CD4-positive, alpha-beta T cell treated with Interferon gamma for 1 hour (primary cell): Measurements from ENCODE around the gene MYO7A.

Experiments used
- DNase-seq: peaks from one replicate; pipeline ENCODE4 v3.0.0-alpha.2; 2020

MYO7A gene

DNA sequence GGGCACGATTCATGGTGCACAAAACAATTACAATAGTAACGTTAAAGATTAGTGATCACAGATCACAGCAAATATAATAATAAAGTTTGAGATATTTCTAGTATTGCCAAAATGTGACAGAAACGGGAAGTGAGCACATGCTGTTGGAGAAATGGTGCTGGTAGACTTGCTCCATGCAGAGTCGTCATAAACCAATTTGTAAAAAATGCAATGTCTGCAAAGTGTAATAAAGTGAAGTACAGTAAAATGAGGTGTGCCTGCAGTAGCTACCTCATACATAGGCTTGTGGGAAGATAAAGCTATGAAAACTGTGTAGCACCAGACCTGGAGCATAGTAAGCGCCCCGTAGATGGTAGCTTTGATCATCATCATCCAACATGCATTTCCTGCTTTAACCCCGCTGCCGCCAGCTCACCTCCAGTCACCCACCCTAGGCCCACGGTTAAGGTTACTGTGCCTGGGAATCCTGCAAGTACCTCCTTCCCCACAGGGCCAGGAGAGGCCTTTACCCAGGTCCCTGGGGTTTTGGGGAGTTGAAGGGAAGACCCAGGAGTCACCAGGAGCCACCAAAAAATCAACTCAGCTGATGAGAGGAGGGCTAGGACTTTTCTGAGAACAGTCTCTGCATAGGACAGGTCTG, 59.2 kb downstream of the MYO7A start:
- no peak for DNase-seq

DNA sequence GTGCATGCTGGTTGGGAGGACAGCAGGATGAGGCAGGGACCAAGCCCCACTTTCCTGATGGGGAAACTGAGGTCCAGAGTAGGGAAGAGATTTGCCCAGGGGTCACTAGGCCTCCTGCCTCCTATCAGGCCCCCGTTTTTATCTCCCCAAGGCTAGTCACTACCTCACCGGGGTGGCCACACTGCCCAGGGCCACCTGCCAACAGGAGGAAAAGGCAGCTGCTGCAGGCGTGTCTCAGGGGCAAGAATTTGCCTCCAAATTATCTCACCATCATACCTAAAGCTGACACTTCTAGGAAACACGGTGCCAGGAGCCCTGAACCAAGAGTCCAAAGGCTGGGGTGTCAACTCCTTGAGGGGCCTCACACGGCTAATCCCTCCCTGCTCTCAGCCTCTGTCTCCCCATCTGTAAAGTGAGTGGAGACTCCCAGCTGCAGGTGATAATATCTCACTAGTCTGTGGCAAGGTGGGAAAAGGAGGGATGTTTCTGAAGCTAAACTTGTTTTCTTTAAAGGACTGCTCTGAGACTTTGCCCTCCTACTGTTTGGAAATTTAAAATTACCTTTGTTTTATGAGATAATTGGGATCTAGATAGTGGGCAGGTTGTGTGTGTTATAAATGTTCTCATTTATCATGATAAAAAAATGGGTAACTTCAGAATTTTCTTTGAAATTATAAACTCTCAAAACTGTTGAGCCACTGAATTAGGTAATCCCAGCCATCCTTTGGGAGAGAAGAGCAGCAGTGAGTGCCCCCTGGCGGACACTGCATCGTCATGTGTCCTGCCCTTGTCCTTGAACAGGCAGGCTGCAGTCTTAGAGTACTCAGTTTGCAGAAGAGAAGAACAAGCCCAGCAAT, 60.0 kb downstream of the MYO7A start:
- peak; percentile 56 for DNase-seq

GRCh38 chr11:77188633-77189491, 60.8 kb downstream of the MYO7A start:
- no peak for DNase-seq

GRCh38 chr11:77189588-77190210, 61.7 kb downstream of the MYO7A start:
- no peak for DNase-seq

- DNase-seq = no peak
Measured at GRCh38 chr11:77190331-77191075, 62.5 kb downstream of the MYO7A start.

DNA sequence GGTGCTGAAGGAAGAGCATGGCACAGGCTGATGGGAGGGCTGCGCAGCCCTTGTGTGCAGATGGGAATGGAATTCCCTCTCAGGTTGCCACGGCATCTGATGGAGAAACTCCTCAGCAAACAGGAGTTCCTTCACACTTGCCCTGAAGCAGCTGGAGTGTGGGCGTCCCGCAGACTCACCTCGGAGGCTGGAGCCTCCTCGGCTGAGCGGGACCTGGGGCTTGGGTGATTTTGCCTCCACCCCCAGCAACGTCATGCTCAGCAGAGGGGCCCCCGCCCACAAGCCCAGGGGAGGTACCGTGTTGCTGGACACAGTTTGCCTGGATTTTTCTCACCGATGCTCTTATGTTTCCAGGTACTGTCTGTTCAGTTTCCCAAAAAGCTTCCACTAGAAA, 63.4 kb downstream of the MYO7A start:
- no peak for DNase-seq

- peak; percentile 14 for DNase-seq
Measured at GRCh38 chr11:77191823-77192495, 63.9 kb downstream of the MYO7A start.

GRCh38 chr11:77193167-77193566, 65.1 kb downstream of the MYO7A start:
- no peak for DNase-seq

- no peak for DNase-seq
Measured at GRCh38 chr11:77193911-77194830, 66.1 kb downstream of the MYO7A start.

DNA sequence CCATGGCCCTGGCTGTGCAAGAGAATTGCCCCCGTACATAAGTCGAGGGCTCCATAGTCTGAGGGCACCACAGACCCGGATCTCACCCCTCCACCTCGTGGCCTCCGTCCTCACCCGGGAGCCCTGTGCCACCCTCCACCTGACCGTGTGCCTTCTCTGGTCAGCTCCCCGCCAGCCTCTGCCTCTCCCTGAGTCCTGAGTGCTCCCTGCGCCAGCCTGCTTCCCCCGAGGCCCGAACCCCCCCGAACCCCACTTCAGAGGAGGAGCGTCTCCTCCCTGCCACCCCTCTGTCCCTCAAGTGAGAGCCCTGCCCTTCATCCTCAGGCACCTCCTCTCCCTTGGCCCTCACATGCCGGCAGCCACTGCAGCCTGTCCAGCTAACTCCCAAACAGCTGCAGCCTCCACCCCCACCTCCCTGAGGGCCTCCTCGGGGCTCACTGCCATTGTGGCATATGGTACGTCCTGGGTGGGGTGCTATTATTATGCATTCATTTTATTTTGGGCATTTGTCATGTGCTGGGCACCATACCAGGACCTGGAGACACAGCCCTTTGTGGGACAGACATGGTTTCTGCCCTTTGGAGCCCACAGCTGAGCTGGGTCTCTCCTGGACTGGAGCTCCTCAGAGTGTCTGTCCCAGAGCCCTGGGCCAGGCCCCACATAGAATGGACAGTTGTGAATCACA, 67.2 kb downstream of the MYO7A start:
- no peak for DNase-seq

DNA sequence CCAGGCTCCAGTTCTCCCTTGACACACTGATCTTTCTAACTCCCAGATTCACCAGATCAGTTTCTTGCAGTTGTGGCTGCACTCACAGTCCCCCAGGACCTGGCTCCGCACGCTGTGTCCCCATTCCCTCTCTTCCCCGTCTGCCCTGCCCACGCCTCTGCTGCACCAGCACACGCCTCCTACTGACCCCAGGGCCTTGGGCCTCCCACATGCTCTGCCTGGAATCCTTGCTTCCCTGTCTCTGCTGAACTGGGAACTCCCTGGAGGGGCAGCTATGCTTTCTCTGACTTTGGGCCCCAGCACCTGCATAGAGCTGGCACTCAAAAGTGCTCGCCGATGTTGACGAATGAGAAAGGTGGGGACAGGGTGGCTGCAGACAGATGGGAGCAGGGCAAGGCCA, 68.9 kb downstream of the MYO7A start:
- DNase-seq = no peak

- no peak for DNase-seq
Measured at GRCh38 chr11:77197626-77198320, 69.7 kb downstream of the MYO7A start.

GRCh38 chr11:77198440-77198849, 70.4 kb downstream of the MYO7A start:
- DNase-seq = no peak

DNA sequence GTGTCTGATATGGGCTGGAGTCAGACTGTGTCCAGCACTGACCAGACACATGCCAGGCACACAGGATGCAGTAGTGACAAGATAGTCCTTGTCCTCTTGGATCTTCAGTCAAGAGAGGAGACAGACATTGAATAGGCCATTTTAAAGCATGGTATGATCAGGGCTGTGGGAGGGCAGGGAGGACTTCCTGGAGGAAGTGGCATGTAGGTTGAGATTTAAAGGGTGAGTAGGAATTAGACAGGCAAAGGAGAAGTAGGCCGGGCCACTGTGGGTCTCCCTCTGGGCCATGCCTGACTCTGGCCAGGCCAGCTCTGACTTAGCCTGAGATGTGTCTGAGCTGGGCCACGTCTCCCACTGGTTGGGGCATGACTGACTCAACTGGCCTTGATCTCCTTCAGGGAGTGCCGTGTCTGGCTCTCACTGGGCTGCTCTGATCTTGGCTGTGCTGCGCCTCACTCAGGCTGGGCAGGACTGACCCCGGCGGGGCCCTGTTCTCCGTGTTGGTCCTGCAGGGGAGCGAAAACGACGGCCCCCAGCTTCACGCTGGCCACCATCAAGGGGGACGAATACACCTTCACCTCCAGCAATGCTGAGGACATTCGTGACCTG, 71.2 kb downstream of the MYO7A start:
- no peak for DNase-seq

DNA sequence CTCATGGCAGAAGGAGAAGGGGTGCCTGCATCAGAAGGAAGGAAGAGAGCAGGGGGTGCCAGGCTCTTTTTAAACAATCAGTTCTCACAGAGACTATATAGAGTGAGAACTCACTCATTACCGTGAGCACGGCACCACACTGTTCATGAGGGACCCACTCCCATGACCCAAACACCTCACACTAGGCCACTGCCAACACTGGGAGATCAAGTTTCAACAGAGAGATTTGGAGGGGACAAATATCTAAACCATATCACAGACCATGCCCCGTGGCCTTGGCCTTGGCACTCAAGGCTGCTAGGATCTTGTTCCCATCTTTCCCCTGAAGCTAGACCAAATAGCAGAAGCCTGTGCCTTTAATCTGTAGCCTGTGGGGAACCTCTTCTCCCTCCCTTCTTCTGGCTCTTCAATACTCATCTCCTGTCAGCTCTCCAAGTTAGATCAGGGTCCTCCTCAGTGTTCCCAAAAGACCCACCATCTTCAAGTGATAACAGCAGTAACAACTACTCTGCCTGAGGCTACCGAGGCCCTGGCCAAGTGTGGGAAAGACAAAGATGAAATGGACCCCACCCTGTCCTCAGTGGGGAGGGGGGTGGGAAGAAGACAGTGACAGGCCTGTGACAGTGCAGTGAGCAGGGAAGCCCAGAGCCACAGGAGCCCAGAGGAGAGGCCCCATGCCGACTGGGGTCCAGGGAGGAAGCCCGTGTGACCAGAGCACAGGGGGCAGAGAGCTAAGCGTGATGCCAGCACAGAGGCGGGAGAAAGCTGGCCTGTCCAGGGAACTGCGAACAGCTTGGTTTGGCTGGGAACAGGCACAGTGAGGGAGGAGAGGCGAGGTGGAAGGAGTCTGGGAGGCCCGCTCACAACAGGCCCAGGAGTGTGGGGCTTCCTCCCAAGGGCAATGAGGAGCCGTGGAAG, 72.6 kb downstream of the MYO7A start:
- DNase-seq = no peak

GRCh38 chr11:77201370-77201769, 73.3 kb downstream of the MYO7A start:
- no peak for DNase-seq

- no peak for DNase-seq
Measured at GRCh38 chr11:77201991-77202841, 74.2 kb downstream of the MYO7A start.
